ENCODE data around the gene COL6A1. TPM values are rescaled to one million over a fixed set of nuclear protein-coding genes. Genes with fewer than 3 reads are reported as not detected.

The COL6A1 gene
- total and polyA plus RNA-seq, 2 of the 13 experiments (the other 11 are each of a cell fraction or from before 2014, with no cell fraction given): 3.1 to 4.8 TPM

DNA sequence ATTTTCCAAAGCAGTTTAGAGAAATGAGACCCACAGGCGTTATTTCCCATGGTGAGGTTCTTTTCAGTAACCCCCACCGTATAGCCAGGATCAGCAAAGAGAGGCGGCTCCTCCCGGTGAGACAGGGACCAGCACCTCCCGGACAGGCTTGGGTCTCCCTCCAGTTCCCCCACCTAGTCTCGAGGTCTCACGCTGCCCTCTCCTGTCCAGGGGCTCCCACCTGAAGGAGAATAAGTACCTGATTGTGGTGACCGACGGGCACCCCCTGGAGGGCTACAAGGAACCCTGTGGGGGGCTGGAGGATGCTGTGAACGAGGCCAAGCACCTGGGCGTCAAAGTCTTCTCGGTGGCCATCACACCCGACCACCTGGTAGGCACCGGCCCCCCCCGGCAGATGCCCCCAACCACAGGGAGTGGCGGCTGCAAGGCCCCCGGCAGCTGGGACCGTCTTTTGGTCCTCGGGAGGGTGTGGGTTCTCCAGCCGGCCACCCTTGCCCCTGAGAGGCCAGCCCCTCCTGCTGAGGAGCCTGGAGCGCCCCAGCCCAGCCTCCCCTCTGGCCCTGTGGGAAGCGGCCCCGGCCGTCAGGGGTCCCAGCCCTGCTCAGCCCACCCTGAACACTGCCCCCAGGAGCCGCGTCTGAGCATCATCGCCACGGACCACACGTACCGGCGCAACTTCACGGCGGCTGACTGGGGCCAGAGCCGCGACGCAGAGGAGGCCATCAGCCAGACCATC is 4.9 kb downstream of the COL6A1 start (continued):
- TF ChIP-seq XBP1 (CRISPR knock-in tag; IDR thresholded peaks at IDR 0.05): no peak
- TF ChIP-seq ZNF629 (CRISPR knock-in tag; conservative IDR thresholded peaks at IDR 0.05): no peak
- no peak for TF ChIP-seq ZNF670 (CRISPR knock-in tag; IDR thresholded peaks at IDR 0.05; ENCODE audit: borderline replicate concordance)
- TF ChIP-seq THAP11 (CRISPR knock-in tag; IDR thresholded peaks at IDR 0.05): no peak
- TF ChIP-seq REL (CRISPR knock-in tag; conservative IDR thresholded peaks at IDR 0.05): no peak
- TF ChIP-seq, protein P1, sequence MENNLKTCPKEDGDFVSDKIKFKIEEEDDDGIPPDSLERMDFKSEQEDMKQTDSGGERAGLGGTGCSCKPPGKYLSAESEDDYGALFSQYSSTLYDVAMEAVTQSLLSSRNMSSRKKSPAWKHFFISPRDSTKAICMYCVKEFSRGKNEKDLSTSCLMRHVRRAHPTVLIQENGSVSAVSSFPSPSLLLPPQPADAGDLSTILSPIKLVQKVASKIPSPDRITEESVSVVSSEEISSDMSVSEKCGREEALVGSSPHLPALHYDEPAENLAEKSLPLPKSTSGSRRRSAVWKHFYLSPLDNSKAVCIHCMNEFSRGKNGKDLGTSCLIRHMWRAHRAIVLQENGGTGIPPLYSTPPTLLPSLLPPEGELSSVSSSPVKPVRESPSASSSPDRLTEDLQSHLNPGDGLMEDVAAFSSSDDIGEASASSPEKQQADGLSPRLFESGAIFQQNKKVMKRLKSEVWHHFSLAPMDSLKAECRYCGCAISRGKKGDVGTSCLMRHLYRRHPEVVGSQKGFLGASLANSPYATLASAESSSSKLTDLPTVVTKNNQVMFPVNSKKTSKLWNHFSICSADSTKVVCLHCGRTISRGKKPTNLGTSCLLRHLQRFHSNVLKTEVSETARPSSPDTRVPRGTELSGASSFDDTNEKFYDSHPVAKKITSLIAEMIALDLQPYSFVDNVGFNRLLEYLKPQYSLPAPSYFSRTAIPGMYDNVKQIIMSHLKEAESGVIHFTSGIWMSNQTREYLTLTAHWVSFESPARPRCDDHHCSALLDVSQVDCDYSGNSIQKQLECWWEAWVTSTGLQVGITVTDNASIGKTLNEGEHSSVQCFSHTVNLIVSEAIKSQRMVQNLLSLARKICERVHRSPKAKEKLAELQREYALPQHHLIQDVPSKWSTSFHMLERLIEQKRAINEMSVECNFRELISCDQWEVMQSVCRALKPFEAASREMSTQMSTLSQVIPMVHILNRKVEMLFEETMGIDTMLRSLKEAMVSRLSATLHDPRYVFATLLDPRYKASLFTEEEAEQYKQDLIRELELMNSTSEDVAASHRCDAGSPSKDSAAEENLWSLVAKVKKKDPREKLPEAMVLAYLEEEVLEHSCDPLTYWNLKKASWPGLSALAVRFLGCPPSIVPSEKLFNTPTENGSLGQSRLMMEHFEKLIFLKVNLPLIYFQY (CRISPR knock-in tag; IDR thresholded peaks at IDR 0.05; ENCODE audit: borderline replicate concordance): no peak
- TF ChIP-seq NFE2 (CRISPR knock-in tag; IDR thresholded peaks at IDR 0.05): no peak

DNA sequence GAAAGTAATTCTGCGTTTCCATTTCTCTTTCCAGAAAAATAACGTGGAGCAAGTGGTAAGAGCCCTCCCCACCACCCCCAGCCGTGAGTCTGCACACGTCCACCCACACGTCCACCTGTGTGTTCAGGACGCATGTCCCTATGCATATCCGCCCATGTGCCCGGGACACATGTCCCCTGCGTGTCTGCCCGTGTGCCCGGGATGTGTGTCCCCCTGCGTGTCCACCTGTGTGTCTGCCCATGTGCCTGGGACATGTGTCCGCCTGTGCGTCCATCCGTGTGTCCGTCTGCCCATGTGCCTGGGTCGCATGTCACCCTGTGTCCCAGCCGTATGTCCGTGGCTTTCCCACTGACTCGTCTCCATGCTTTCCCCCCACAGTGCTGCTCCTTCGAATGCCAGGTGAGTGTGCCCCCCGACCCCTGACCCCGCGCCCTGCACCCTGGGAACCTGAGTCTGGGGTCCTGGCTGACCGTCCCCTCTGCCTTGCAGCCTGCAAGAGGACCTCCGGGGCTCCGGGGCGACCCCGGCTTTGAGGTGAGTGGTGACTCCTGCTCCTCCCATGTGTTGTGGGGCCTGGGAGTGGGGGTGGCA is 5.6 kb downstream of the COL6A1 start:
- H3K9me3 ChIP-seq (ENCODE audit: low read length): no peaks in the 10 kb centered on the region
- in situ Hi-C loops (cut with HindIII; ENCODE audit: extremely low pct_ligation_motif_present, low pct_unique_long_range_greater_than_20kb) (no loop called here), intact Hi-C loops (cut with micrococcal nuclease; ENCODE audit: unreplicated experiment) (no loop called here)
- CTCF ChIA-PET (ENCODE audit: low intra/inter-chr PET ratio, low total read pairs): no interaction called here
- no peak overlapping the region for H3K4me2 ChIP-seq (ENCODE audit: low read depth, low read length)
- peaks cover 7% of the 10 kb centered on the region for H3K4me1 ChIP-seq (ENCODE audit: insufficient read depth, low read length)
- no peak overlapping the region for H3K27ac ChIP-seq (ENCODE audit: extremely low read length, insufficient read depth, low read length)
- POLR2A ChIA-PET: no interaction called here
- no peaks in the 10 kb centered on the region for H3K36me3 ChIP-seq (replicated peaks in 1 of 2; ENCODE audit: control insufficient read depth in 1 of 2, insufficient read depth in 2 of 2, low read length in 2 of 2)
- TF ChIP-seq, protein P2, sequence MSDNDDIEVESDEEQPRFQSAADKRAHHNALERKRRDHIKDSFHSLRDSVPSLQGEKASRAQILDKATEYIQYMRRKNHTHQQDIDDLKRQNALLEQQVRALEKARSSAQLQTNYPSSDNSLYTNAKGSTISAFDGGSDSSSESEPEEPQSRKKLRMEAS (IDR thresholded peaks at IDR 0.05): no peak
- TF ChIP-seq, protein P3, sequence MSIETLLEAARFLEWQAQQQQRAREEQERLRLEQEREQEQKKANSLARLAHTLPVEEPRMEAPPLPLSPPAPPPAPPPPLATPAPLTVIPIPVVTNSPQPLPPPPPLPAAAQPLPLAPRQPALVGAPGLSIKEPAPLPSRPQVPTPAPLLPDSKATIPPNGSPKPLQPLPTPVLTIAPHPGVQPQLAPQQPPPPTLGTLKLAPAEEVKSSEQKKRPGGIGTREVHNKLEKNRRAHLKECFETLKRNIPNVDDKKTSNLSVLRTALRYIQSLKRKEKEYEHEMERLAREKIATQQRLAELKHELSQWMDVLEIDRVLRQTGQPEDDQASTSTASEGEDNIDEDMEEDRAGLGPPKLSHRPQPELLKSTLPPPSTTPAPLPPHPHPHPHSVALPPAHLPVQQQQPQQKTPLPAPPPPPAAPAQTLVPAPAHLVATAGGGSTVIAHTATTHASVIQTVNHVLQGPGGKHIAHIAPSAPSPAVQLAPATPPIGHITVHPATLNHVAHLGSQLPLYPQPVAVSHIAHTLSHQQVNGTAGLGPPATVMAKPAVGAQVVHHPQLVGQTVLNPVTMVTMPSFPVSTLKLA (IDR thresholded peaks at IDR 0.05): peak; percentile 58
- TF ChIP-seq ZNF839 (CRISPR knock-in tag; IDR thresholded peaks at IDR 0.05; ENCODE audit: borderline replicate concordance): no peak
- H3K79me2 ChIP-seq (ENCODE audit: insufficient read depth, low read length): no peaks in the 10 kb centered on the region
- H4K20me1 ChIP-seq (ENCODE audit: insufficient read depth, low read length): no peaks in the 10 kb centered on the region
- BruUV-seq (replicated peaks): no TSS peak
- H3K27me3 ChIP-seq (ENCODE audit: control insufficient read depth in 1 of 2, insufficient read depth in 2 of 2, low read length in 2 of 2): peaks cover 3 to 9% of the 10 kb centered on the region in 2 experiments; a peak in 4 of 5 replicates
- FAIRE-seq (no peak), ATAC-seq (no peak), DNase-seq (ENCODE audit: low spot score) (no peak)
- H3K4me3 ChIP-seq (replicated peaks in 1 of 3; ENCODE audit: insufficient read depth in 1 of 3, low read depth in 2 of 3, low read length in 3 of 3): no peak overlapping the region
- H2AFZ ChIP-seq (ENCODE audit: low read length): no peak overlapping the region
- no peak overlapping the region for H3K9ac ChIP-seq (ENCODE audit: insufficient read depth, low read depth, low read length)
- WGBS (ENCODE audit: low lambda C conversion rate): 87% methylated on average over 29 of the region's 29 CpGs

All from HepG2 (cell line).